HG02623 (cell line): ENCODE results near the gene SF3B2.
"Not testable (repeated sequence)": the region's sequence is repeated elsewhere in the genome, so short reads cannot be mapped to it uniquely, and the experiment has no call there.

Source experiments
- ATAC-seq: cut with Tn5 transposase; IDR thresholded peaks from one replicate; pipeline ENCODE4 v1.9.1; 2021; ENCODE audit warnings: moderate library complexity; ENCODE audit not compliant: unreplicated experiment

The SF3B2 gene

GRCh38 chr11:66072518-66072917, 20.4 kb downstream of the SF3B2 start:
- no peak for ATAC-seq

GRCh38 chr11:66073669-66074068, 21.5 kb downstream of the SF3B2 start:
- no peak for ATAC-seq

GRCh38 chr11:66075273-66075672, 23.1 kb downstream of the SF3B2 start:
- ATAC-seq, result no peak

- ATAC-seq, result no peak
These were observed 24.4 kb downstream of the SF3B2 start for GRCh38 chr11:66076561-66076960.

GRCh38 chr11:66077927-66078326, 25.8 kb downstream of the SF3B2 start:
- no peak for ATAC-seq

- not testable (repeated sequence) for ATAC-seq
These were observed 26.8 kb downstream of the SF3B2 start for GRCh38 chr11:66078949-66079348.

GRCh38 chr11:66080055-66080817, 28.1 kb downstream of the SF3B2 start:
- ATAC-seq, result no peak

GRCh38 chr11:66081505-66081904, 29.3 kb downstream of the SF3B2 start:
- ATAC-seq, result no peak

GRCh38 chr11:66082946-66083698, 31.0 kb downstream of the SF3B2 start:
- no peak for ATAC-seq

- no peak for ATAC-seq
These were observed 31.6 kb downstream of the SF3B2 start for GRCh38 chr11:66083767-66084166.

- no peak for ATAC-seq
These were observed 32.8 kb downstream of the SF3B2 start for GRCh38 chr11:66084821-66085475.

- no peak for ATAC-seq
These were observed 35.2 kb downstream of the SF3B2 start for GRCh38 chr11:66087148-66087908.

- no peak for ATAC-seq
These were observed 36.9 kb downstream of the SF3B2 start for GRCh38 chr11:66089067-66089466.

- ATAC-seq, result no peak
These were observed 38.1 kb downstream of the SF3B2 start for GRCh38 chr11:66090288-66090687.

- not testable (repeated sequence) for ATAC-seq
These were observed 40.0 kb downstream of the SF3B2 start for GRCh38 chr11:66092125-66092524.

GRCh38 chr11:66099746-66100145, 47.6 kb downstream of the SF3B2 start:
- ATAC-seq, result not testable (repeated sequence)

GRCh38 chr11:66100272-66101065, 48.3 kb downstream of the SF3B2 start:
- ATAC-seq, result no peak

GRCh38 chr11:66101066-66101464, 48.9 kb downstream of the SF3B2 start:
- no peak for ATAC-seq

GRCh38 chr11:66104057-66104638, 52.0 kb downstream of the SF3B2 start:
- no peak for ATAC-seq
